IMR-90 (cell line): ENCODE measurements around the gene CYP2R1. TPM values are rescaled to one million over a fixed set of nuclear protein-coding genes. Genes with fewer than 3 reads are reported as not detected.
A peak's percentile ranks its signal among the peaks of the same experiment; 100 is the strongest.

Experiments used
- ATAC-seq: fragments of 200-7000 bp; cut with Tn5 transposase; 2 replicates; pipeline ENCODE4 v1.9.1; 2020; ENCODE audit warnings: low read depth, mild to moderate bottlenecking, moderate library complexity
- BruUV-seq: library from RNA; stranded (reverse); fragments of 400-500 nt; replicated peaks from 2 replicates; lab custom pipeline; 2021; lab: Mats Ljungman, UMichigan
- CTCF ChIA-PET: fragments of 300-600 bp; formaldehyde crosslinking; extraction: SDS; loops from one replicate; lab custom pipeline; 2021; ENCODE audit warnings: antibody characterized with exemption; lab: Yijun Ruan, JAX
- POLR2A ChIA-PET: fragments of 300-600 bp; sonication (Branson Sonifier 250); formaldehyde crosslinking; loops from one replicate; lab custom pipeline; 2022; ENCODE audit warnings: antibody characterized with exemption; ENCODE audit not compliant: unreplicated experiment; lab: Charles Lee
- DNase-seq: peaks from one replicate; pipeline ENCODE4 v3.0.0; 2013
- H2AFZ ChIP-seq: replicated peaks from 2 replicates; pipeline ENCODE3; 2013; ENCODE audit warnings: low read length, mild to moderate bottlenecking; ENCODE audit not compliant: poor library complexity
- H2AK5ac ChIP-seq: 2 replicates; pipeline ENCODE4 v1.6.1; 2013; ENCODE audit warnings: low read depth, low read length, inconsistent platforms
- H2AK9ac ChIP-seq: replicated peaks from 2 replicates; pipeline ENCODE3; 2013; ENCODE audit warnings: mild to moderate bottlenecking, low read depth, low read length, moderate library complexity; ENCODE audit not compliant: poor library complexity
- H2BK120ac ChIP-seq: 2 replicates; pipeline ENCODE4 v1.6.1; 2013; ENCODE audit warnings: low read depth, low read length, inconsistent platforms
- H2BK15ac ChIP-seq: 3 replicates; pipeline ENCODE4 v1.6.1; 2013; ENCODE audit warnings: low read depth, low read length, inconsistent platforms
- H2BK20ac ChIP-seq: 2 replicates; pipeline ENCODE4 v1.6.1; 2013; ENCODE audit warnings: low read depth, mild to moderate bottlenecking, inconsistent platforms, low read length, moderate library complexity
- H2BK5ac ChIP-seq: 2 replicates; pipeline ENCODE4 v1.6.1; 2013; ENCODE audit warnings: mild to moderate bottlenecking, low read depth, low read length, inconsistent platforms; ENCODE audit not compliant: poor library complexity, severe bottlenecking
- H3K14ac ChIP-seq: replicated peaks from 2 replicates; pipeline ENCODE4 v1.6.1; 2013; ENCODE audit warnings: low read depth, low read length, inconsistent platforms
- H3K18ac ChIP-seq: 2 replicates; pipeline ENCODE4 v1.6.1; 2013; ENCODE audit warnings: low read depth, low read length, control low read depth
- H3K23ac ChIP-seq: 2 replicates; pipeline ENCODE4 v1.6.1; 2013; ENCODE audit warnings: low read depth, low read length, inconsistent platforms
- H3K27ac ChIP-seq: 2 replicates; pipeline ENCODE4 v1.5.1; 2013; ENCODE audit warnings: mild to moderate bottlenecking, control low read depth, low read length; ENCODE audit not compliant: insufficient read depth
- H3K27me3 ChIP-seq: 2 replicates; pipeline ENCODE4 v1.6.1; 2013; ENCODE audit warnings: low read length; ENCODE audit not compliant: control insufficient read depth, insufficient read depth
- H3K36me3 ChIP-seq: 2 replicates; pipeline ENCODE4 v1.6.1; 2013; ENCODE audit warnings: low read length, mixed read lengths; ENCODE audit not compliant: control insufficient read depth, insufficient read depth
- H3K4ac ChIP-seq: 2 replicates; pipeline ENCODE4 v1.6.1; 2013; ENCODE audit warnings: low read depth, low read length, inconsistent platforms
- H3K4me1 ChIP-seq: 2 replicates; pipeline ENCODE4 v1.6.1; 2013; ENCODE audit warnings: low read length, mixed read lengths; ENCODE audit not compliant: control insufficient read depth, insufficient read depth
- H3K4me2 ChIP-seq: 2 replicates; pipeline ENCODE4 v1.6.1; 2013; ENCODE audit warnings: low read depth, mild to moderate bottlenecking, control low read depth, low read length, moderate library complexity
- H3K4me3 ChIP-seq: 2 replicates; pipeline ENCODE4 v1.5.1; 2013; ENCODE audit warnings: low read depth, mild to moderate bottlenecking, control low read depth, low read length, moderate library complexity; ENCODE audit not compliant: insufficient read depth
- H3K56ac ChIP-seq: 2 replicates; pipeline ENCODE4 v1.6.1; 2013; ENCODE audit warnings: low read length, inconsistent platforms; ENCODE audit not compliant: insufficient read depth; ENCODE audit errors: extremely low read depth
- H3K79me1 ChIP-seq, 2 experiments: 2 replicates each; pipeline ENCODE4 v1.6.1; 2013; ENCODE audit warnings: low read length in 2 of 2, inconsistent platforms in 1 of 2, low read depth in 1 of 2
- H3K9ac ChIP-seq: 2 replicates; pipeline ENCODE4 v1.6.1; 2013; ENCODE audit warnings: low read depth, low read length, control low read depth
- H3K9me1 ChIP-seq: 2 replicates; pipeline ENCODE4 v1.6.1; 2013; ENCODE audit warnings: low read length, inconsistent platforms; ENCODE audit not compliant: insufficient read depth
- H3K9me3 ChIP-seq: 2 replicates; pipeline ENCODE4 v1.6.1; 2013; ENCODE audit warnings: low read length; ENCODE audit not compliant: control insufficient read depth, insufficient read depth
- H4K20me1 ChIP-seq: 2 replicates; pipeline ENCODE4 v1.6.1; 2013; ENCODE audit warnings: low read length, inconsistent platforms; ENCODE audit not compliant: insufficient read depth
- H4K5ac ChIP-seq: 2 replicates; pipeline ENCODE4 v1.6.1; 2013; ENCODE audit warnings: mild to moderate bottlenecking, low read depth, low read length, control low read depth
- H4K8ac ChIP-seq, 2 experiments: 2 replicates each; pipeline ENCODE4 v1.6.1; 2013; ENCODE audit warnings: low read depth in 2 of 2, low read length in 2 of 2, control low read depth in 1 of 2, inconsistent platforms in 1 of 2
- H4K91ac ChIP-seq: 2 replicates; pipeline ENCODE4 v1.6.1; 2013; ENCODE audit warnings: low read depth, low read length, inconsistent platforms; ENCODE audit not compliant: insufficient read depth
- ELK1 ChIP-seq: fragments of 150-350 bp; IDR thresholded peaks from 2 replicates; pipeline ENCODE4 v1.6.1; 2016; ENCODE audit warnings: low read depth, mild to moderate bottlenecking, low read length, moderate library complexity, borderline replicate concordance
- MXI1 ChIP-seq: IDR thresholded peaks from 2 replicates; pipeline ENCODE4 v1.6.1; 2012; ENCODE audit warnings: low read depth, mild to moderate bottlenecking, low read length, moderate library complexity, borderline replicate concordance
- NFE2L2 ChIP-seq: fragments of 150-350 bp; IDR thresholded peaks from 2 replicates; pipeline ENCODE4 v1.6.1; 2016; ENCODE audit warnings: low read depth, mild to moderate bottlenecking, low read length
- WGBS, 2 experiments: methylation state at CpG; one replicate each; pipeline versions ENCODE4 v1.1.5 to v1.1.7; 2013; ENCODE audit warnings: missing lambda C conversion rate in 2 of 2; ENCODE audit not compliant: insufficient read length in 1 of 2; ENCODE audit errors: extremely low coverage in 2 of 2; 5-methylcytosine and 5-hydroxymethylcytosine counted together
- dilution Hi-C: fragments of 300-500 bp; cut with HindIII; formaldehyde crosslinking; loops from one replicate; pipeline ENCODE4 v1.14.3; 2018; ENCODE audit warnings: low sequenced_read_pairs; ENCODE audit not compliant: unreplicated experiment
- in situ Hi-C: fragments of 300-500 bp; cut with MboI; formaldehyde crosslinking; loops from 3 replicates; pipeline ENCODE4 v1.14.3; 2019; ENCODE audit warnings: low sequenced_read_pairs, inconsistent platforms, mixed read lengths
- intact Hi-C: fragments of 100-400 bp; cut with micrococcal nuclease; formaldehyde crosslinking; loops from 2 replicates; pipeline ENCODE4 v1.10.0; 2022
- polyA plus RNA-seq, 3 experiments: library from polyadenylated mRNA; depleted of rRNA; stranded (reverse); fragments of >200 nt; gene quantifications; 2 replicates each; pipeline ENCODE4 v1.2.3, GENCODE V29; 2012; ENCODE audit warnings: low replicate concordance in 1 of 3
- total RNA-seq: library from RNA; depleted of rRNA; stranded (reverse); fragments of >200 nt; gene quantifications from 2 replicates; pipeline ENCODE4 v1.2.3, GENCODE V29; 2012

CYP2R1 gene
- total and polyA plus RNA-seq, 2 of the 4 experiments (the other 2 are of a cell fraction), result 4.7 to 5.2 TPM

GRCh38 chr11:14902650-14903350 is 10.8 kb upstream of the CYP2R1 start:
- Histone ChIP-seq H3K14ac (no peak overlapping the region; the same call in 1 of the 2 replicates), H3K27me3 (peaks cover 6% of the 10 kb centered on the region), H3K9me3 (no peaks in the 10 kb centered on the region), H3K79me1 (no peaks in the 10 kb centered on the region), H3K27ac (no peak overlapping the region), H2BK20ac (no peak overlapping the region), H4K91ac (no peak overlapping the region), H3K23ac (no peak overlapping the region), H2BK120ac (no peak overlapping the region), H3K36me3 (no peaks in the 10 kb centered on the region), H3K4ac (no peak overlapping the region), H3K4me1 (no peaks in the 10 kb centered on the region), H4K20me1 (no peaks in the 10 kb centered on the region), H2AK5ac (no peak overlapping the region), H3K9ac (no peak overlapping the region), H3K9me1 (no peaks in the 10 kb centered on the region), H3K18ac (no peak overlapping the region), H4K5ac (no peak overlapping the region), H4K8ac (no peak overlapping the region), H3K4me2 (no peak overlapping the region), H2BK5ac (no peak overlapping the region), H2AK9ac (no peak overlapping the region), H2BK15ac (no peak overlapping the region), H2AFZ (no peak overlapping the region), H3K4me3 (no peak overlapping the region), H3K56ac (no peak overlapping the region)
- WGBS, 2 experiments, result no CpG with 5 or more reads among the region's 1 CpG
- ChIA-PET POLR2A (no interaction called here), CTCF (no interaction called here)
- intact Hi-C loops, result loop anchor here (10.0 kb wide), 1 partner anchor 258 kb away; the partner anchor contains the start of gene PDE3B
- in situ Hi-C loops, result no loop called here
- ATAC-seq, result peak; percentile 43; the same call in 1 of the 2 replicates
- DNase-seq, result peak; percentile 71
- TF ChIP-seq NFE2L2 (no peak), ELK1 (no peak), MXI1 (no peak)
- BruUV-seq, result no TSS peak
- dilution Hi-C loops, result no loop called here
